Stimulated activated CD8-positive, alpha-beta memory T cell treated with anti-CD3 and anti-CD28 coated beads, Interleukin-2, amount 100 ng/mL, for 48 hours (primary cell): Measurements from ENCODE around the gene ZMPSTE24.

ENCODE experiments used
- DNase-seq, 2 donors: peaks; one replicate each; pipeline ENCODE4 v3.0.0-alpha.2; 2020; ENCODE audit warnings: low read depth in 2 of 2

Gene ZMPSTE24

DNA sequence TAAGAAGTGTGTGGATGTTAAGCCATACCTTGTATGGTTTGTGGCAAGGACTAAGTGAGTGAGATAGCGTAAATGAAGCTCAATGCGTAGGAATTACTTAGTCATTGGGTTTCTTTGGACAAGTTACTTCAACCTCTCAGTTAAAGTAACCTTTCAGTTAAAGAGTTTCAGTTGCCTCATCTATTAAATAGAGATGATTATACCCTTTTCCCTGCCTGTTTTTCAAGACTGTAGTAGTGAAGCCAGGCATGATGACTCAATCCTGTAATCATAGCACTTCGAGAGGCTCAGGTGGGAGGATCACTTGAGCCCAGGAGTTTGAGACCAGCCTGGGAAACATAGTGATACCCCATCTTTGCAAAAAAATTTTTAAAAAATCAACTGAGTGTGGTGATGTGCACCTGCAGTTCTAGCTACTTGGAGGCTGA lies 6.3 kb downstream of the ZMPSTE24 start:
- DNase-seq = no peak

GRCh38 chr1:40265298-40265697 lies 7.3 kb downstream of the ZMPSTE24 start:
- no peak for DNase-seq

DNA sequence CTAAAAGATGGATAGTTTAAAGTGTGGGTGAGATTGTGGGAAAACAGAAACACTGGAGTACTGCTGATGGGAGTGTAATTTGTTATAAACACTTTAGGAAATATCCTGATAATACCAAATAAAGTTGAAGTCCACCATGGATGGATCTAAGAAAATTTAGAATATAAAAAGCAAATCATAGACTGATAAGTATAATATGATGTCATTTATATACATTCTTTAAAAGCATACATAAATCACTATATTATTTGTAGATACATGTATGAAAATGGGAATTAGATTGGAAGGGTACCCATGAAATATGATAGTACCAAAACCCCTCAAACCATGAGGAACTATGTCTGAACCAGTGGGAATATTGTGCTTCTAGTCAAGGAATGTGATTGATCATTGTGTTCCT lies 7.9 kb downstream of the ZMPSTE24 start:
- no peak for DNase-seq

DNA sequence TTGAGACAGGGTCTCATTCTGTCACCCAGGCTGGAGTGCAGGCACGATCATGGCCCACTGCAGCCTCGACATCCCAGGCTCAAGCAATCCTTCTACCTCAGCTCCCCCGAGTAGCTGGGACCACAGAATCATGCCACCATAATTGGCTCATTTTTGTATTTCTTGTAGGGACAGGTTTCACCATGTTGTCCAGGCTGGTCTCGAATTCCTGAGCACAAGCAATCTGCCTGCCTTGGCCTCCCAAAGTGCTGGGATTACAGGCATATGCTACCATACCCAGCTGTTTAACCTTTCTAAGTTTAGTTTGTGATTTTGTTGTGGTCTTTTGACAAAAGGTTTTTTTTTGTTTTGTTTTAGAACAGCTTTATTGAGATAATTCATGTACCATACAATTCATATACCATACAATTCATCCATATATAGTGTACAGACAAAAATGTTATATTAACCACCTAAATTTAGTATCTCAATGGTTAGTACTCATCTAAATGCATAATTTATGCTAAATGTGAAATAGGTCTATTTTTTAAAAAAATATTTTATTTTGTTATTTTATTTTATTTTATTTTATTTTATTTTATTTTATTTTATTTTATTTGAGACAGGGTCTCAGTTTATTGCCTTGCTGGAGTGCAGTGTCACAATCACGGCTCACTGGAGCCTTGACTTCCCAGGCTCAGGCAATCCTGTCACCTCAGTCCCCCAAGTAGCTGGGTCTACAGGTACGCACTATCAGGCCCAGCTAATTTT lies 8.9 kb downstream of the ZMPSTE24 start:
- DNase-seq = no peak

- no peak for DNase-seq
Measured at GRCh38 chr1:40267767-40268187, 9.7 kb downstream of the ZMPSTE24 start.

- DNase-seq = no peak
Measured at GRCh38 chr1:40268211-40268610, 10.2 kb downstream of the ZMPSTE24 start.

GRCh38 chr1:40270152-40270834 lies 12.3 kb downstream of the ZMPSTE24 start:
- DNase-seq = no peak

GRCh38 chr1:40272653-40273213 lies 14.7 kb downstream of the ZMPSTE24 start:
- no peak for DNase-seq

DNA sequence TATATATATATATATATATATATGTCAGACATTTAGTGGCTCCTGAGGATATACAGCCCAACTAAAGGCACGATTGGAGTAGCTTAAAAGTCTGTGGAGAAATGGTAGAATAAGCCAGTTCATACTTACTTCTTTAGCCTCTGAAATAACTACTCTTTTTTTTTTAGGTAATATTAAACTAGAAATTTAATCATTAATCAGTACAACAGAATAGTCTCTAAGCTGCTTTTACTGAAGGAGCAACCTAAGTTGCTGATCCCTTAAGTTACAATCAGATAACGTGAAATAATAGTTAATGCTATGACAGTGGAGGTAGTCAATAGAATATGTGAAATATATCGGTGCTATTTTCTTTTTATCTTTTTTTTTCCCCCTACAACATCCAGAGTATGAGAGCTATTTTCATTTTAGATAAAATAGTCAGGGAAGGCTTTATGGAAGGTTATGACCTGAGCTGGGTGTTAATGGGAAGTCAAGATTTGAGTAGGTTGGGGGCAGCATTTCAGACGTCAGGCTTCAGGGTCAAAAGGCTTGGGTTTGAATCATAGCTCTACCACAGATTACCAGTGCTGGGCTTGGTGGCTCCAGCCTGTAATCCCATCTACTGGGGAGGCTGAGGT lies 15.6 kb downstream of the ZMPSTE24 start:
- no peak for DNase-seq

DNA sequence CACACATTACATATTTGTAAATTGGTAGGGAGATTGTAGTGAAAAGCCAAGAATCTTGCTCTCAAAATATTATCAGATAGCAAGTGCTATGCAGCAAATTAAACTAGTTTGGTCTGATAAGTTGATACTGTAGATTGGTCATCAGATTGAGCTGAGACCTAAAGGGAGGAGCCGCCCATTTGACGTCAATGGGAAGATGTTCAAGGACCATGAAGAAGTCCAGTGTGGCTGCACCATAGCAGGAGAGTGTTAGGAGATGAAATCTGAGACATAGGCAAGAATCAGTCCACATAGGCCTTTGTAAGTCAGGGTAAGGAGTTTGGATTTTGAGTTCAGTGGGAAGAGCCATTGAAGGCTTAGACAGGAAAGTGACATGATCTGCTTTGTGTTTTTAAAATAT lies 16.3 kb downstream of the ZMPSTE24 start:
- no peak for DNase-seq

DNA sequence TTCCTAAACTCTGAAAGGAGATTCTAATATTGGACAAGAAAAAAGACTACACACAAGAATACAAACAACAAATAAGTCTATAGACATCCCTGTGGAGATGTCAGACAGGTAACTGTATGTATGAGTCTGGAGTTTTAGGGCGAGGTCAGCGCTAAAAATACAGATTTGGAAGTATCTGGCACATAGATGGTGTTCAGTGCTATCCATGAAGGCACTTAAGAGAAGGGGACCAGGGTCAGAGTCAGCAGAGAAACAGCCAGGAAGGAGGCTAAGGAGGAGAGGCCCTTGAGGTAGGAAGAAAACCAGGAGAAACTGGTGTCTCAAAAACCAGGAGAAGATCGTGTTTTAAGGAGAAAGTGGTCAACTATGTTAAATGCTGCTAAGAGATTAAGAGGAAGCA lies 18.1 kb downstream of the ZMPSTE24 start:
- no peak for DNase-seq

DNA sequence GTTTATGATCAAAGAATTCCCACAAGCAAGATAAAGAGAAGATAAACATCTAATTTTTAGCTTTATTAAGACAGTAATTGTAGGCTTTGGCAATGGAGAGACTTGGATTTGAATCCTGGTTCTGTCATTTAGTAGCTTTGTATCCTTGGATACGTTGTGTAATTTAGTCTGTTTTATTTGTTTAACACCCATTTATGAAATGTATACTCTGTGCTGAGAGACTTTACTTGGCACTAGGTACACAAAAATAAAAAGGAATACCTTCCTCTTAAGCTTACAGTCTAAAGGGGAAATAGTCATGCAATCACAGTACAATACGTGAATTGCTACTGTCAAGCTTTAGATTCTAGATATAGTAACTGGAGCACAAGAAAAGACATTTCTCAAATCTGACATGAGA lies 23.8 kb downstream of the ZMPSTE24 start:
- DNase-seq = no peak

- no peak for DNase-seq
Measured at GRCh38 chr1:40291293-40291692, 33.3 kb downstream of the ZMPSTE24 start.

GRCh38 chr1:40299366-40300248 lies 41.6 kb downstream of the ZMPSTE24 start:
- no peak for DNase-seq

GRCh38 chr1:40300249-40300567 lies 42.2 kb downstream of the ZMPSTE24 start:
- no peak for DNase-seq

- DNase-seq = no peak
Measured at GRCh38 chr1:40300651-40301050, 42.6 kb downstream of the ZMPSTE24 start.

GRCh38 chr1:40301066-40301465 lies 43.0 kb downstream of the ZMPSTE24 start:
- DNase-seq = no peak

- no peak for DNase-seq
Measured at GRCh38 chr1:40301541-40302299, 43.7 kb downstream of the ZMPSTE24 start.

DNA sequence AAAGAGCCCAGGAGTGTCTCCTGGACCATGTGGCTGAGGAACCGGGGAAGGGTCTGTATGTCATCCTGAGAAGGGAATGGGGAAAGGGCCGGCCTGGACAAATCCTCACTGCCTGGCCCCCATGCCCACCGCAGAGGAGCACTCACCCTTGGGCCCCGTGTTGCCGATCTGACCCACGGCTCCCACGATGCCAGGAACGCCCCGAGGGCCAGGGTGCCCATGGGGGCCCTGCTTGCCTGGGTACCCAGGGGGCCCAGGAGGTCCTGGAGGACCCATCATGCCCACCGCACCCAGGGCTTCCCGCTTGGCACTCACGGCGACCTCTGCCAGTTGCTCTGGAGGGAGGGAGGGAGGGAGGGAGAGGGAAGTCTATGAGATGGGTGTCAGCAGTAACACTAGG lies 44.4 kb downstream of the ZMPSTE24 start:
- no peak for DNase-seq

- no peak for DNase-seq
Measured at GRCh38 chr1:40303051-40303771, 45.2 kb downstream of the ZMPSTE24 start.
